OCI-LY3 (cell line): ENCODE data around the gene HPS1.

ENCODE experiments used
- H2AFZ ChIP-seq: fragments of 200-600, 300-600 bp; shearing (Covaris generic); 2 replicates; pipeline ENCODE4 v1.6.0; 2014; ENCODE audit warnings: antibody characterized with exemption, low read depth, low read length
- H3K27ac ChIP-seq: fragments of 200-600, 300-600 bp; sonication (generic); 2 replicates; pipeline ENCODE4 v1.5.1; 2014; ENCODE audit warnings: mild to moderate bottlenecking, low read length, moderate library complexity, mixed read lengths
- H3K27me3 ChIP-seq: fragments of 200-600, 300-600 bp; sonication (generic); 2 replicates; pipeline ENCODE4 v1.6.1; 2014; ENCODE audit warnings: low read depth, low read length, mixed read lengths
- H3K36me3 ChIP-seq: fragments of 200-600, 300-600 bp; sonication (generic); replicated peaks from 2 replicates; pipeline ENCODE3; 2014; ENCODE audit warnings: low read depth, low read length, mixed read lengths
- H3K4me1 ChIP-seq: fragments of 300-600, 200-600 bp; sonication (generic); 2 replicates; pipeline ENCODE4 v1.6.1; 2014; ENCODE audit warnings: low read length, mixed read lengths
- H3K4me2 ChIP-seq: fragments of 200-600, 300-600 bp; sonication (generic); 2 replicates; pipeline ENCODE4 v1.6.1; 2014; ENCODE audit warnings: low read length, mixed read lengths
- H3K4me3 ChIP-seq: fragments of 300-600, 200-600 bp; sonication (generic); 2 replicates; pipeline ENCODE4 v1.5.1; 2014; ENCODE audit warnings: antibody characterized with exemption, mild to moderate bottlenecking, low read length, moderate library complexity
- H3K79me2 ChIP-seq: fragments of 300-600, 200-600 bp; shearing (Covaris generic); 2 replicates; pipeline ENCODE4 v1.6.1; 2014; ENCODE audit warnings: mild to moderate bottlenecking, low read length, mixed read lengths
- H3K9ac ChIP-seq: fragments of 300-600, 200-600 bp; shearing (Covaris generic); 2 replicates; pipeline ENCODE4 v1.6.0; 2014; ENCODE audit warnings: mild to moderate bottlenecking, low read length, moderate library complexity
- H3K9me3 ChIP-seq: fragments of 200-600, 300-600 bp; shearing (Covaris generic); 2 replicates; pipeline ENCODE4 v1.6.1; 2014; ENCODE audit warnings: low read length, mixed read lengths; ENCODE audit not compliant: insufficient read depth
- H4K20me1 ChIP-seq: fragments of 200-600, 300-600 bp; sonication (generic); 2 replicates; pipeline ENCODE4 v1.6.1; 2016; ENCODE audit warnings: low read length, mixed read lengths; ENCODE audit not compliant: insufficient read depth
- CTCF ChIP-seq: fragments of 200-600, 300-600 bp; sonication (generic); IDR thresholded peaks from 2 replicates; pipeline ENCODE4 v1.5.1; 2014; ENCODE audit warnings: antibody characterized with exemption, low read length, low read depth
- EZH2phosphoT487 ChIP-seq: fragments of 200-600 bp; shearing (Covaris generic); IDR thresholded peaks from 2 replicates; pipeline ENCODE4 v1.6.1; 2018; ENCODE audit warnings: antibody characterized with exemption, mixed run types, low read depth

Gene HPS1

DNA sequence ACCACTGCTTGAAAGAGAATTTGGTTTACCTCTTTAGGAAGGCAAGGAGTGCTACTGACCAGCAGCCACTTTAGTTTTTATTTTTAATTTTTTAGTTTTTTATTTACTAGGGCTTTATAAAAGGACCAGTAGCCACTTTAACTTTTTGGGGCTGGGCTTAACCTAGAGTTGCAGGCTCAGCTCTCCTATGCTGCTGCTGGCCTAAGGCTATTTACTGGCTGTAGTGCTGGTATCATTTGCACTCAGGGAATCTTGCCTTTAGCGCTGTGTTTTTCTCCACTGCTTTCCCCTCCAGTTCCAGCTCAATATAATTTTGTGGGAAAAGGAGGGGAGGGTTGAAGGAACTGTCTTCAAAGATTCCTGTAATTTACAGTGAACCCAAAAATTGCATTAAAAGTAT is 13.4 kb downstream of the HPS1 start:
- no peaks in the 10 kb centered on the region for H3K4me1 ChIP-seq
- H3K9me3 ChIP-seq: no peaks in the 10 kb centered on the region
- H4K20me1 ChIP-seq: no peaks in the 10 kb centered on the region
- no peak overlapping the region for H3K4me2 ChIP-seq
- H2AFZ ChIP-seq: no peak overlapping the region
- H3K4me3 ChIP-seq: no peak overlapping the region
- no peaks in the 10 kb centered on the region for H3K27me3 ChIP-seq
- H3K79me2 ChIP-seq: no peaks in the 10 kb centered on the region
- no peak overlapping the region for H3K27ac ChIP-seq
- peaks cover 44% of the 10 kb centered on the region for H3K36me3 ChIP-seq
- TF ChIP-seq CTCF: no peak
- no peak for TF ChIP-seq EZH2phosphoT487
- no peak overlapping the region for H3K9ac ChIP-seq

DNA sequence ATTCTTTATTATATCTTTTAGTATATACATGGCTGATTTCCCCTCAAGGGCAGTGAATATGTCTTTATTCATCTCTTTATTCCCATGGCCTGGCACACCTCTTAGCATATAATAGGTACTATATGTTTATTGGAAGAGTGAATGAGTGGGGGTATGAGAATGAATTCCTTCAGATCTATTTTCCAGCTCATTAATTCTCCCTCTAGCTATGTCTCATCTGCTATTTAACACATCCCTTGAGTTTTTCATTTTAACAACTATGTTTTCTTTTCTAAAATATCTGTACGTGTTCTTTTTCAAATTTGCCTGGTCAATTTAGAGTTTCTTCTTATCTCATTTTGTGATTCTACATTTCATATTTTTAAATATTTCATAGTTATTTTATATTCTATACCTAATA is 14.4 kb downstream of the HPS1 start:
- Histone ChIP-seq H3K27me3 (no peaks in the 10 kb centered on the region), H4K20me1 (no peaks in the 10 kb centered on the region), H3K36me3 (peaks cover 44% of the 10 kb centered on the region), H3K9ac (no peak overlapping the region), H3K79me2 (no peaks in the 10 kb centered on the region), H3K27ac (no peak overlapping the region), H2AFZ (no peak overlapping the region), H3K4me3 (no peak overlapping the region), H3K4me2 (no peak overlapping the region), H3K4me1 (no peaks in the 10 kb centered on the region), H3K9me3 (no peaks in the 10 kb centered on the region)
- TF ChIP-seq EZH2phosphoT487 (no peak), CTCF (no peak)

- Histone ChIP-seq H3K9ac (no peak overlapping the region), H3K4me2 (no peak overlapping the region), H4K20me1 (no peaks in the 10 kb centered on the region)
These were observed 15.7 kb downstream of the HPS1 start for GRCh38 chr10:98431016-98431415.

GRCh38 chr10:98430427-98430826 is 16.3 kb downstream of the HPS1 start:
- Histone ChIP-seq H3K4me1 (no peaks in the 10 kb centered on the region), H3K79me2 (no peaks in the 10 kb centered on the region), H3K4me2 (no peak overlapping the region), H3K9ac (no peak overlapping the region), H3K27me3 (no peaks in the 10 kb centered on the region), H3K27ac (no peak overlapping the region), H3K36me3 (peaks cover 42% of the 10 kb centered on the region), H3K4me3 (no peak overlapping the region), H3K9me3 (no peaks in the 10 kb centered on the region), H4K20me1 (no peaks in the 10 kb centered on the region), H2AFZ (no peak overlapping the region)
- no peak for TF ChIP-seq EZH2phosphoT487
- no peak for TF ChIP-seq CTCF

More at GRCh38 chr10:98431016-98431415, 15.7 kb downstream of the HPS1 start:
- no peaks in the 10 kb centered on the region for H3K4me1 ChIP-seq
- H3K79me2 ChIP-seq: no peaks in the 10 kb centered on the region
- H3K27ac ChIP-seq: no peak overlapping the region
- no peak for TF ChIP-seq EZH2phosphoT487
- TF ChIP-seq CTCF: no peak
- no peak overlapping the region for H2AFZ ChIP-seq
- no peak overlapping the region for H3K4me3 ChIP-seq
- no peaks in the 10 kb centered on the region for H3K27me3 ChIP-seq
- H3K9me3 ChIP-seq: no peaks in the 10 kb centered on the region
- H3K36me3 ChIP-seq: peaks cover 44% of the 10 kb centered on the region
